HCT116 (cell line): ENCODE results near the gene ANKRD39. TPM values are rescaled to one million over a fixed set of nuclear protein-coding genes. Genes with fewer than 3 reads are reported as not detected.

Experiments used
- ATAC-seq: fragments of 200-7000 bp; cut with Tn5 transposase; 2 replicates; pipeline ENCODE4 v1.9.1; 2020; ENCODE audit warnings: mild to moderate bottlenecking, moderate library complexity
- BruUV-seq: library from RNA; stranded (reverse); fragments of 400-500 nt; replicated peaks from 2 replicates; lab custom pipeline; 2021; lab: Mats Ljungman, UMichigan
- CTCF ChIA-PET: fragments of 300-600 bp; sonication (Branson Sonifier 250); formaldehyde crosslinking; loops from one replicate; lab custom pipeline; 2021; ENCODE audit warnings: antibody characterized with exemption; lab: Charles Lee
- POLR2A ChIA-PET: fragments of 300-600, 350-600 bp; sonication (Branson Sonifier 250); formaldehyde crosslinking; loops from one replicate; lab custom pipeline; 2021; ENCODE audit warnings: antibody characterized with exemption; lab: Charles Lee
- RAD21 ChIA-PET, 2 experiments: fragments of 300-600 bp; sonication (Branson Sonifier 250); formaldehyde crosslinking; loops; one replicate each; lab custom pipeline; 2023; ENCODE audit warnings: low total read pairs in 2 of 2; ENCODE audit not compliant: uncharacterized antibody in 2 of 2, unreplicated experiment in 2 of 2, low non-redundant PET in 1 of 2; lab: Charles Lee
- DNase-seq: peaks from one replicate; pipeline ENCODE4 v3.0.0-alpha.2; 2010; ENCODE audit warnings: low read depth, low spot score
- H2AFZ ChIP-seq: fragments of 200-600 bp; shearing (Covaris generic), sonication (generic); 2 replicates; pipeline ENCODE4 v1.6.1; 2017; ENCODE audit warnings: low read depth, mixed run types, mixed read lengths, antibody characterized with exemption, low read length; ENCODE audit not compliant: poor library complexity, severe bottlenecking
- H3K27ac ChIP-seq: 2 replicates; pipeline ENCODE4 v1.5.1; 2012; ENCODE audit warnings: low read depth, low read length
- H3K27me3 ChIP-seq: fragments of 200-600 bp; sonication (generic); 2 replicates; pipeline ENCODE4 v1.6.1; 2016; ENCODE audit warnings: mixed run types, low read length, mixed read lengths; ENCODE audit not compliant: insufficient read depth
- H3K36me3 ChIP-seq, 2 experiments: fragments of 200-500 bp in 1 of 2; fragments of 200-600 bp in 1 of 2; sonication (Bioruptor generic) in 1 of 2; sonication (generic) in 1 of 2; 2 replicates each; pipeline versions ENCODE4 v1.5.1 to v1.6.1; 2014 to 2016; ENCODE audit warnings: low read length in 2 of 2, inconsistent platforms in 1 of 2, mixed read lengths in 1 of 2, mixed run types in 1 of 2; ENCODE audit not compliant: insufficient read depth in 2 of 2, control insufficient read depth in 1 of 2
- H3K4me1 ChIP-seq, 2 experiments: fragments of 200-600 bp in 1 of 2; sonication (generic) in 1 of 2; 2 replicates each; pipeline versions ENCODE4 v1.5.1 to v1.6.1; 2012 to 2017; ENCODE audit warnings: low read length in 2 of 2, inconsistent platforms in 1 of 2, mild to moderate bottlenecking in 1 of 2, mixed read lengths in 1 of 2, mixed run types in 1 of 2, moderate library complexity in 1 of 2; ENCODE audit not compliant: insufficient read depth in 2 of 2, control insufficient read depth in 1 of 2
- H3K4me2 ChIP-seq: fragments of 200-600 bp; sonication (generic); 2 replicates; pipeline ENCODE4 v1.6.1; 2017; ENCODE audit warnings: mixed run types, low read length, mixed read lengths
- H3K4me3 ChIP-seq, 2 experiments: fragments of 200-600 bp in 1 of 2; sonication (generic) in 1 of 2; replicated peaks in 1 of 2; 2 replicates each; pipeline ENCODE4 v1.5.1; 2011 to 2016; ENCODE audit warnings: low read length in 2 of 2, control low read depth in 1 of 2, low read depth in 1 of 2, mild to moderate bottlenecking in 1 of 2, mixed read lengths in 1 of 2, mixed run types in 1 of 2
- H3K79me2 ChIP-seq: fragments of 200-600 bp; sonication (generic); 2 replicates; pipeline ENCODE4 v1.6.1; 2017; ENCODE audit warnings: mild to moderate bottlenecking, mixed run types, low read length, moderate library complexity, mixed read lengths; ENCODE audit not compliant: insufficient read depth
- H3K9ac ChIP-seq: fragments of 200-600 bp; sonication (generic); 2 replicates; pipeline ENCODE4 v1.6.1; 2016; ENCODE audit warnings: low read length, mixed read lengths
- H3K9me2 ChIP-seq: fragments of 200-600 bp; sonication (generic), shearing (Covaris generic); 2 replicates; pipeline ENCODE4 v1.6.1; 2017; ENCODE audit warnings: mixed run types, mild to moderate bottlenecking, moderate library complexity; ENCODE audit not compliant: insufficient read depth
- H3K9me3 ChIP-seq, 2 experiments: fragments of 200-500 bp in 1 of 2; fragments of 200-600 bp in 1 of 2; sonication (Bioruptor generic) in 1 of 2; sonication (generic) in 1 of 2; 2 replicates each; pipeline ENCODE4 v1.6.1; 2014 to 2017; ENCODE audit warnings: low read length in 2 of 2, mixed read lengths in 2 of 2, inconsistent platforms in 1 of 2, low read depth in 1 of 2, mild to moderate bottlenecking in 1 of 2, mixed run types in 1 of 2, moderate library complexity in 1 of 2; ENCODE audit not compliant: control insufficient read depth in 1 of 2, insufficient read depth in 1 of 2
- H4K20me1 ChIP-seq: fragments of 200-600 bp; sonication (generic), shearing (Covaris generic); 2 replicates; pipeline ENCODE4 v1.6.1; 2017; ENCODE audit warnings: mixed run types, mild to moderate bottlenecking, moderate library complexity; ENCODE audit not compliant: insufficient read depth
- CEBPB ChIP-seq: IDR thresholded peaks from 2 replicates; pipeline ENCODE4 v1.6.1; 2012; ENCODE audit warnings: low read depth
- CTCF ChIP-seq, 3 experiments: fragments of 200-600 bp in 1 of 3; sonication (generic) in 1 of 3; IDR thresholded peaks in 2 of 3; conservative IDR thresholded peaks in 1 of 3; 2 replicates each; pipeline ENCODE4 v1.5.1; 2012 to 2017; ENCODE audit warnings: low read depth in 2 of 3, low read length in 2 of 3, antibody characterized with exemption in 1 of 3, borderline replicate concordance in 1 of 3, control low read depth in 1 of 3, mild to moderate bottlenecking in 1 of 3, mixed read lengths in 1 of 3, mixed run types in 1 of 3, moderate library complexity in 1 of 3; ENCODE audit not compliant: insufficient read depth in 1 of 3
- EGR1 ChIP-seq: IDR thresholded peaks from 2 replicates; pipeline ENCODE4 v1.6.1; 2012; ENCODE audit warnings: low read depth
- POLR2A ChIP-seq: IDR thresholded peaks from 2 replicates; pipeline ENCODE4 v1.7.0; 2011; ENCODE audit warnings: borderline replicate concordance; ENCODE audit not compliant: insufficient read depth, insufficient read length; ENCODE audit errors: extremely low read depth
- SP1 ChIP-seq: IDR thresholded peaks from 2 replicates; pipeline ENCODE4 v1.6.1; 2012; ENCODE audit warnings: low read depth
- ZBTB33 ChIP-seq: IDR thresholded peaks from 2 replicates; pipeline ENCODE4 v1.6.1; 2011; ENCODE audit warnings: mild to moderate bottlenecking, low read length, moderate library complexity; ENCODE audit not compliant: insufficient replicate concordance; ENCODE audit errors: extremely low read depth
- intact Hi-C: fragments of 100-400 bp; cut with micrococcal nuclease; formaldehyde crosslinking; loops from 2 replicates; pipeline ENCODE4 v1.10.0; 2022
- total RNA-seq: library from RNA; stranded (reverse); gene quantifications from one replicate; pipeline ENCODE4 v1.2.1, GENCODE V29; 2021; ENCODE audit not compliant: unreplicated experiment
- TF ChIP-seq, protein P1 (sequence below): IDR thresholded peaks from 2 replicates; pipeline ENCODE4 v1.6.1; 2012

ANKRD39 gene
- total RNA-seq, 1 experiment from 2014 or later = 24.2 TPM

DNA sequence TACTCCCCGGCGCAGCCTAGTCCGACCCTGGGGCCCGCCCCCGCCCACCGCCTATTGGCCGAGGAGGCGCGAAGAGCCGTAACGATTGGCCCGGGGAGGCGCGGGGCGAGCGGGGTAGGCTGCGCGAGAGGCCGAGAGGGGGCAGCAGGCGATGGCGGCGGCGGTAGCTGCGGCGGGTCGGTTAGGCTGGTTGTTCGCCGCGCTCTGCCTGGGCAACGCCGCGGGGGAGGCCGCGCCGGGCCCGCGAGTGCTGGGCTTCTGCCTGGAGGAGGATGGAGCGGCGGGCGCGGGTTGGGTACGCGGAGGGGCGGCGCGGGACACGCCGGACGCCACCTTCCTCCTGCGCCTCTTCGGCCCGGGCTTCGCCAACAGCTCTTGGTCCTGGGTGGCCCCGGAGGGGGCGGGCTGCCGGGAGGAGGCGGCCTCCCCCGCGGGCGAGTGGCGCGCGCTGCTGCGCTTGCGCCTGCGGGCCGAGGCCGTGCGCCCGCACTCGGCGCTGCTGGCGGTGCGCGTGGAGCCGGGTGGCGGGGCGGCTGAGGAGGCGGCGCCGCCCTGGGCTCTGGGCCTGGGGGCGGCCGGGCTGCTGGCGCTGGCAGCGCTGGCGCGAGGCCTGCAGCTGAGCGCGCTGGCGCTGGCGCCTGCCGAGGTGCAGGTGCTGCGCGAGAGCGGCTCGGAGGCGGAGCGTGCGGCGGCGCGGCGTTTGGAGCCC lies 41.5 kb downstream of the ANKRD39 start, which contains the start of gene CNNM3 (continued):
- TF ChIP-seq CTCF (IDR thresholded peaks at IDR 0.05 in 2 of 3, conservative IDR thresholded peaks at IDR 0.05 in 1 of 3; ENCODE audit: borderline replicate concordance in 1 of 3, insufficient read depth in 1 of 3, low read depth in 2 of 3, low read length in 2 of 3) = peak in 2 of 3 experiments; percentile 43 to 62; a peak in 4 of 6 replicates

- no peak for DNase-seq
- ChIA-PET POLR2A (interaction anchor here (0.5 to 1.0 kb wide), 4 partner anchors 9 to 381 kb away, joined by 3 to 4 read pairs (median 3); no protein-coding TSS in a partner anchor), CTCF (interaction anchor here (0.7 to 1.9 kb wide), 6 partner anchors 15 to 297 kb away, joined by 3 to 8 read pairs (median 5); partner anchors contain the start of genes ANKRD36 and ANKRD39), RAD21 (interaction anchor here in 1 of 2 experiments (0.6 kb wide), 1 partner anchor 136 kb away, joined by 3 read pairs; no protein-coding TSS in a partner anchor)
- peak overlapping the region; percentile 30; the same call in 1 of the 2 replicates for H3K27ac ChIP-seq
- TF ChIP-seq SP1 (no peak), POLR2A (no peak), EGR1 (no peak), ZBTB33 (no peak), CEBPB (no peak)
- TF ChIP-seq, protein P1, sequence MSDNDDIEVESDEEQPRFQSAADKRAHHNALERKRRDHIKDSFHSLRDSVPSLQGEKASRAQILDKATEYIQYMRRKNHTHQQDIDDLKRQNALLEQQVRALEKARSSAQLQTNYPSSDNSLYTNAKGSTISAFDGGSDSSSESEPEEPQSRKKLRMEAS = no peak
- peaks cover 11 to 21% of the 10 kb centered on the region in 2 experiments for H3K4me1 ChIP-seq
- peak overlapping the region; percentile 35 for H2AFZ ChIP-seq
- no peaks in the 10 kb centered on the region for H3K9me3 ChIP-seq
- no peak for ATAC-seq
- BruUV-seq = TSS peak; percentile 77
- no peaks in the 10 kb centered on the region for H4K20me1 ChIP-seq
- peak overlapping the region; percentile 67 to 79 for H3K4me3 ChIP-seq
- H3K79me2 ChIP-seq = peaks cover 36% of the 10 kb centered on the region
- no peaks in the 10 kb centered on the region for H3K27me3 ChIP-seq
- peak overlapping the region; percentile 74 for H3K9ac ChIP-seq
- H3K4me2 ChIP-seq = peak overlapping the region; percentile 97
- no peaks in the 10 kb centered on the region for H3K9me2 ChIP-seq
- intact Hi-C loops = loop anchor here (2.0 kb wide), 1 partner anchor 53 kb away; no protein-coding TSS in a partner anchor
- peaks cover 0 to 9% of the 10 kb centered on the region in 2 experiments; a peak in 1 of 4 replicates for H3K36me3 ChIP-seq
These were observed 42.3 kb downstream of the ANKRD39 start for GRCh38 chr2:96815326-96816126.
